Fibroblast of skin of scalp (primary cell): ENCODE results near the gene RAD51B.

Experiments
- DNase-seq: peaks from one replicate; pipeline ENCODE4 v3.0.0-alpha.2; 2013

Gene RAD51B

GRCh38 chr14:68447581-68448251 lies 628.1 kb downstream of the RAD51B start:
- no peak for DNase-seq

GRCh38 chr14:68448252-68448902 lies 628.8 kb downstream of the RAD51B start:
- DNase-seq = no peak

- no peak for DNase-seq
Measured at GRCh38 chr14:68449561-68450181, 630.1 kb downstream of the RAD51B start.

- DNase-seq = peak; percentile 35
Measured at GRCh38 chr14:68450391-68451120, 631.0 kb downstream of the RAD51B start.

GRCh38 chr14:68451696-68452373 lies 632.3 kb downstream of the RAD51B start:
- DNase-seq = peak; percentile 60

- no peak for DNase-seq
Measured at GRCh38 chr14:68458253-68458652, 638.7 kb downstream of the RAD51B start.

- peak; percentile 82 for DNase-seq
Measured at GRCh38 chr14:68458840-68459469, 639.4 kb downstream of the RAD51B start.

GRCh38 chr14:68459480-68460136 lies 640.0 kb downstream of the RAD51B start:
- no peak for DNase-seq

GRCh38 chr14:68460541-68460940 lies 641.0 kb downstream of the RAD51B start:
- DNase-seq = no peak

- DNase-seq = no peak
Measured at GRCh38 chr14:68461086-68461485, 641.5 kb downstream of the RAD51B start.

- peak; percentile 43 for DNase-seq
Measured at GRCh38 chr14:68462683-68463082, 643.1 kb downstream of the RAD51B start.

GRCh38 chr14:68463299-68463698 lies 643.7 kb downstream of the RAD51B start:
- no peak for DNase-seq

- DNase-seq = no peak
Measured at GRCh38 chr14:68463705-68464374, 644.3 kb downstream of the RAD51B start.

GRCh38 chr14:68464711-68465110 lies 645.1 kb downstream of the RAD51B start:
- DNase-seq = peak; percentile 51

GRCh38 chr14:68466491-68466977 lies 647.0 kb downstream of the RAD51B start:
- DNase-seq = peak; percentile 91

- no peak for DNase-seq
Measured at GRCh38 chr14:68467425-68467824, 647.8 kb downstream of the RAD51B start.

- no peak for DNase-seq
Measured at GRCh38 chr14:68468437-68469207, 649.0 kb downstream of the RAD51B start.

GRCh38 chr14:68469208-68469713 lies 649.7 kb downstream of the RAD51B start:
- no peak for DNase-seq

- DNase-seq = no peak
Measured at GRCh38 chr14:68470361-68470760, 650.8 kb downstream of the RAD51B start.
